ENCODE data around the gene IL17RD.

Gene IL17RD

GRCh38 chr3:57142411-57142723, 22.8 kb downstream of the IL17RD start:
- H3K4me1 ChIP-seq (ENCODE audit: control insufficient read depth, insufficient read depth, low read length): no peaks in the 10 kb centered on the region
- H3K9ac ChIP-seq (ENCODE audit: low read depth, low read length): no peak overlapping the region
- no peak overlapping the region for H3K4me3 ChIP-seq (ENCODE audit: low read length)
- no peaks in the 10 kb centered on the region for H3K36me3 ChIP-seq (ENCODE audit: insufficient read depth, low read length)
- peaks cover 15% of the 10 kb centered on the region for H3K27me3 ChIP-seq (ENCODE audit: control insufficient read depth, insufficient read depth, low read length)
- H3K9me3 ChIP-seq (replicated peaks; ENCODE audit: low read length): no peaks in the 10 kb centered on the region
- no peak overlapping the region for H3K4me2 ChIP-seq (ENCODE audit: low read length)

DNA sequence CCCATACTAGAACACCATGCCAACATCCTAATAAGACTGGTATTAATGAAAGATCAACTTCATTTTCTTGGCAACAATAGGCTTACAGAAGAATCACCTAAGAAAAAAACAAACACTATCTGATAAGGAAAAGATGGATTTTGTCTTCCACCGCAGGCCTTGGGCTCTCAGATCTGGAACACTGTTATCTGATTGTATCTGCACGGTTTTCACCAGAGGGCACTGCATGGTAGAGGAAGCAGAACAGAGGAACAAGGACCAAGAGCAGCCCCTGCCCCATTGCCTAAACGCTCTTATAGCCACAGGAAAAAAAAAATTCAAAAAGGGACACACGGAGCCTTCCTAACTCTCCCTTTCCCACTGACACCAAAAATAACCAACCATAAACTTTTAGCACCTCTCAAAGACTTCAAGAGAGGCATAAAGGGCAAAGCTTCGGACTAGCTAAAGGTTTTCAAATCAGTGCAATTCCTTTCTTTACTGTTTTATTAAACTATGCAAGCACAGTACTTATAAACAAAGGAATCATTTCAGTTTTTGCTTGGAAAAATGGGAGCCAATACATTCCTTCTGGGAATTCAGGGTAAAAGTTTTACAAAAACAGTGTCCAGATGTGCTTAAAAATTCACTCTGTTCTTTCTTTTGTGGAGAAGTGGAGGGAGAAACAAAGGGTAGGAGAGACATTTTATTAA, 23.3 kb downstream of the IL17RD start:
- H3K4me1 ChIP-seq (ENCODE audit: control insufficient read depth, insufficient read depth, low read length): no peaks in the 10 kb centered on the region
- H3K4me2 ChIP-seq (ENCODE audit: low read length): no peak overlapping the region
- H3K27me3 ChIP-seq (ENCODE audit: control insufficient read depth, insufficient read depth, low read length): peaks cover 15% of the 10 kb centered on the region
- H3K4me3 ChIP-seq (ENCODE audit: low read length): no peak overlapping the region
- no peak overlapping the region for H3K9ac ChIP-seq (ENCODE audit: low read depth, low read length)
- H3K36me3 ChIP-seq (ENCODE audit: insufficient read depth, low read length): no peaks in the 10 kb centered on the region
- no peaks in the 10 kb centered on the region for H3K9me3 ChIP-seq (replicated peaks; ENCODE audit: low read length)

GRCh38 chr3:57140894-57141293, 24.3 kb downstream of the IL17RD start:
- Histone ChIP-seq H3K4me1 (ENCODE audit: control insufficient read depth, insufficient read depth, low read length) (no peaks in the 10 kb centered on the region), H3K36me3 (ENCODE audit: insufficient read depth, low read length) (no peaks in the 10 kb centered on the region), H3K9ac (ENCODE audit: low read depth, low read length) (no peak overlapping the region), H3K4me3 (ENCODE audit: low read length) (no peak overlapping the region), H3K9me3 (replicated peaks; ENCODE audit: low read length) (no peaks in the 10 kb centered on the region), H3K4me2 (ENCODE audit: low read length) (no peak overlapping the region), H3K27me3 (ENCODE audit: control insufficient read depth, insufficient read depth, low read length) (peaks cover 15% of the 10 kb centered on the region)

DNA sequence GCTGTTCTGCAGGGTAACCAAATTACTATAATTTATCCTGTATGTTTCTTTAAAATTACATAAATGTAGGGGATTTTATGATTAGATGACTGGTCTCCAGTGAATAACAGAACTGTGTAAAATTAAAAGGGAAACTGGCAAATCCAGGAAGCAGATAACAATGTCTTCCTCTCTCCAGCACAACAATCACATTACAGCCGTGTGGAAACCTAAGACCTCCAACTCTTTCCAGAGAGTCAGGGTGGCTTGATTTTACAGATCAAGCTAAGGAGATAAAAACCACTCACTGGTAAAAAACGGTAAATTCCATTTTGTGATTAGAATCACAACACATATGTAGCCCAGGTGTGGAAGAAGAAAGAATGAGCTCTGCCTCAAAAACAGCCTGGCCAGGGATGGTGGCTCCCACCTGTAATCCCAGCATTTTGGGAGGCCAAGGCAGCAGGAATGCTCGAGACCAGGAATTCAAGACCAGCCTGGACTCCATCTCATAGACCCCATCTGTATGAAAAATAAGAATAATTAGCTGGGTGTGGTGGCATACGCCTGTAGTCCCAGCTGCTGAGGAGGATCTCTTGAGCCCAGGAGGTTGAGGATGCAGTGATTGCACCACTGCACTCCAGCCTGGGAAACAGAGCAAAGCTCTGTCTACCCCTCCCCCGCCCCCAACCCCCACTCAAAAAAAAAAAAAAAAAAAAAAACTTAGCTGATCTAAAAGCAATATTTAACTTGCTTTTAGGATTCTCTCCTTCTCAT, 29.0 kb downstream of the IL17RD start:
- no peaks in the 10 kb centered on the region for H3K4me1 ChIP-seq (ENCODE audit: control insufficient read depth, insufficient read depth, low read length)
- no peak overlapping the region for H3K9ac ChIP-seq (ENCODE audit: low read depth, low read length)
- no peak overlapping the region for H3K4me3 ChIP-seq (ENCODE audit: low read length)
- peaks cover 7% of the 10 kb centered on the region for H3K27me3 ChIP-seq (ENCODE audit: control insufficient read depth, insufficient read depth, low read length)
- H3K36me3 ChIP-seq (ENCODE audit: insufficient read depth, low read length): no peaks in the 10 kb centered on the region
- H3K9me3 ChIP-seq (replicated peaks; ENCODE audit: low read length): no peaks in the 10 kb centered on the region
- no peak overlapping the region for H3K4me2 ChIP-seq (ENCODE audit: low read length)

DNA sequence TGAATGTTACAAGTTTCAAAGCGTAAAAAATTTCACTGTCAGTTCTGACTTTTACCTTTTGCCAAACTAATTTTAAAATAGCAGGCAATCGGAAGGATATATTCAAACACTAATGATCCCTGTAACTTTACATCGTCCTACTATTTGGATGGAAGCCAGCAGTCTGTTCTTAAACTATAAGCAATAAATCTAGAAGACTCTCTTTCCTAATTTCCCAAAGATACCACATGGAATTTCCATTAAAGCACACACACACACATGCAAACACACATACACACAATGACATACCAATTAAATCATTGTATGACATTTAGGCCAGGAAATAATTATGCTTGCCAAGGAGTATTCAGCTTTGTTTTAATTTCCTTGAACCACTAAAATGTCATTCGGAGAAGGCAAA, 32.0 kb downstream of the IL17RD start:
- Histone ChIP-seq H3K4me1 (ENCODE audit: control insufficient read depth, insufficient read depth, low read length) (peaks cover 8% of the 10 kb centered on the region), H3K9ac (ENCODE audit: low read depth, low read length) (no peak overlapping the region), H3K4me3 (ENCODE audit: low read length) (no peak overlapping the region), H3K9me3 (replicated peaks; ENCODE audit: low read length) (no peaks in the 10 kb centered on the region), H3K4me2 (ENCODE audit: low read length) (no peak overlapping the region), H3K27me3 (ENCODE audit: control insufficient read depth, insufficient read depth, low read length) (no peaks in the 10 kb centered on the region), H3K36me3 (ENCODE audit: insufficient read depth, low read length) (no peaks in the 10 kb centered on the region)

- Histone ChIP-seq H3K4me1 (ENCODE audit: control insufficient read depth, insufficient read depth, low read length) (peaks cover 13% of the 10 kb centered on the region), H3K27me3 (ENCODE audit: control insufficient read depth, insufficient read depth, low read length) (no peaks in the 10 kb centered on the region), H3K36me3 (ENCODE audit: insufficient read depth, low read length) (no peaks in the 10 kb centered on the region), H3K9me3 (replicated peaks; ENCODE audit: low read length) (no peaks in the 10 kb centered on the region), H3K4me3 (ENCODE audit: low read length) (no peak overlapping the region), H3K4me2 (ENCODE audit: low read length) (no peak overlapping the region), H3K9ac (ENCODE audit: low read depth, low read length) (no peak overlapping the region)
Measured at GRCh38 chr3:57132674-57133073, 32.5 kb downstream of the IL17RD start.

GRCh38 chr3:57131210-57131588, 34.0 kb downstream of the IL17RD start:
- peaks cover 16% of the 10 kb centered on the region for H3K4me1 ChIP-seq (ENCODE audit: control insufficient read depth, insufficient read depth, low read length)
- H3K4me2 ChIP-seq (ENCODE audit: low read length): no peak overlapping the region
- no peak overlapping the region for H3K9ac ChIP-seq (ENCODE audit: low read depth, low read length)
- H3K9me3 ChIP-seq (replicated peaks; ENCODE audit: low read length): no peaks in the 10 kb centered on the region
- no peak overlapping the region for H3K4me3 ChIP-seq (ENCODE audit: low read length)
- no peaks in the 10 kb centered on the region for H3K27me3 ChIP-seq (ENCODE audit: control insufficient read depth, insufficient read depth, low read length)
- H3K36me3 ChIP-seq (ENCODE audit: insufficient read depth, low read length): no peaks in the 10 kb centered on the region

- Histone ChIP-seq H3K27me3 (ENCODE audit: control insufficient read depth, insufficient read depth, low read length) (no peaks in the 10 kb centered on the region), H3K4me1 (ENCODE audit: control insufficient read depth, insufficient read depth, low read length) (peaks cover 16% of the 10 kb centered on the region), H3K36me3 (ENCODE audit: insufficient read depth, low read length) (no peaks in the 10 kb centered on the region), H3K9me3 (replicated peaks; ENCODE audit: low read length) (no peaks in the 10 kb centered on the region), H3K4me2 (ENCODE audit: low read length) (no peak overlapping the region), H3K9ac (ENCODE audit: low read depth, low read length) (no peak overlapping the region), H3K4me3 (ENCODE audit: low read length) (no peak overlapping the region)
Measured at GRCh38 chr3:57130571-57131209, 34.5 kb downstream of the IL17RD start.

DNA sequence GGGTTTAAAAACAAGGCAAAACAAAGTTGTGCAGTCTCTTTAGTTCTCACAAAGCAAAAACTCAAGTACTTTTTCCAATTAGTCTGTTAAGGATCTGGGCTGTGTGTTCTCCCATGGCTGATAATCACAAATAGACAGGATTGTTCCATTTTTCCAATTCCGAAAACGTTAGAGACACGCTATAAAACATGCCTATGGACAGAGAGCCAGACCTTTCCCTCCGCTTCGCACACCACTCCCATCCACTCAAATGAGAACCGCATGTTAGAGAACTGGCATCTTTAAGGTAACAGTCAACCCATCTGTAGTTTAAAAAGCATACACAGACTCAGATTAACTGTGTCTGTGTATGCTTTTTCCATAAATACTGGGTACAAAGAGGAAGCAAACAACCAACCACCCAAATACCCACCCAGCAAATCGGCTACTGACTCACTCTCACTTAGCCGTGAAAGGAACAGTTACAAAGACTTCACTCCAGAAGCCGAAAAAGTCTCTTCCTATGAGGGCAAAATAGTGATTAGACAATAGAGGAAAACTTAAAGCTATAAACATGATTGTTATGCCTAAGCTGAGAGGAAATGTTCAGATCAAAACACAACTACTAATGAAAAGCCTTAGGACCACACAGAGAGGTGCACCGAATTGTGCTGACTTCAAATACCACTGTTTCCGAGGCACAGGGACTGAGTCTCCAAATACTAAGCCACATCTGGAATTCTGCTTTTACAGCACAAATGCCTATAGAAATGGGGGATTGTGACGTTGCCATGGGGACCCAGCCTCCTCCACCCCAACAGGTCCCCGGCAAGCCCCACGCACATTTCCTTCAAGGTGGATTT, 36.1 kb downstream of the IL17RD start:
- H3K36me3 ChIP-seq (ENCODE audit: insufficient read depth, low read length): no peaks in the 10 kb centered on the region
- no peaks in the 10 kb centered on the region for H3K27me3 ChIP-seq (ENCODE audit: control insufficient read depth, insufficient read depth, low read length)
- no peak overlapping the region for H3K4me3 ChIP-seq (ENCODE audit: low read length)
- no peaks in the 10 kb centered on the region for H3K9me3 ChIP-seq (replicated peaks; ENCODE audit: low read length)
- H3K4me1 ChIP-seq (ENCODE audit: control insufficient read depth, insufficient read depth, low read length): peaks cover 16% of the 10 kb centered on the region
- H3K9ac ChIP-seq (ENCODE audit: low read depth, low read length): no peak overlapping the region
- peak overlapping the region; percentile 72 for H3K4me2 ChIP-seq (ENCODE audit: low read length)

DNA sequence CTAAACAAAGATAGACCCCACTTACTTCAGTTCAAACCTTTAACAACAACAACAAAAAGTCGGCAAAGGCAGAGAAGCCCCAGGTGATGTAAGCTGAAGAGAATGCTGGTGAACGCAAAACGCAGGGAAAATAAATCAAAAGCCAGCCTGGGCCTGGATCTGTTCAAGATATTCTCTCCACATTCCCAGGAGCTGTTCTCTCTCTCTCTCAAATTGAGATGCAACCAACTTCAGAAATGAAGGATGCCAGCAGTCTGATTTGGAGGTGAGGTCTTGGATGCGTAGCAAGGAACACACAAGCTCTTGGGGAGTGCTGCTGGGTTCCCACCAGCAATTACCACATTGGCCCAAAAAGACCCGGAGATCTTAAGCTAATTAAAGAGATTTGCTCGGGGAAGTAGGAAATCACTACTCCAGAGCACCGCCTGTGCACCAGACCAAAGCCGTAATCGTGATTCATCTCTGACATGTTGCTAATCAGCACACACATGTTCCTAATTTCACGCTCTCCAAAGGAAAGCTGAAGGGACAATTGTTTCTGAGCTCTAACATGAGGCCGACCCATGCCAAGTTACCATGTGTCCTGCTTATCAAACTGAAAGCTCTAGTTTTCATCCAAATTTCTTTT, 37.1 kb downstream of the IL17RD start:
- Histone ChIP-seq H3K9ac (ENCODE audit: low read depth, low read length) (no peak overlapping the region), H3K9me3 (replicated peaks; ENCODE audit: low read length) (no peaks in the 10 kb centered on the region), H3K27me3 (ENCODE audit: control insufficient read depth, insufficient read depth, low read length) (no peaks in the 10 kb centered on the region), H3K4me2 (ENCODE audit: low read length) (peak overlapping the region; percentile 72), H3K36me3 (ENCODE audit: insufficient read depth, low read length) (no peaks in the 10 kb centered on the region), H3K4me3 (ENCODE audit: low read length) (peak overlapping the region; percentile 38), H3K4me1 (ENCODE audit: control insufficient read depth, insufficient read depth, low read length) (peaks cover 16% of the 10 kb centered on the region)

DNA sequence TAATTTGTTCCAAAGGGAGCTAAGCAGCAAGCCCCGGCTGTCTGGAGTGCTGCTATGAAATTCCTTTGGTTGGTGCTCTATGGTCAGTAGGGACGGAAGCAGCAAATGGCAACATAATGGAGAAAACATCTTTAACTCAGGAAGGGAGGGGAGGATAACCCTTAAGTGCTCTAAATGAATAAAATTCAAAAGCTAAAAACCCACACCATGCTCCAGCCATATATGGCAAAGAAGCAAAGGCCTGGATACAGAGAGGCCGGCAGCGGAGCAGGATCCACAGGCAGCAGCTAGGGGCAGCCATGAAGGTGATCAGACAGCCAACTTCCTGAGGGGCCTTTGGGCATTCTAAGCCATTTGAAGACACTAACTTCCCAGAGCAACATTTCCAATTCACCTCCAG, 38.9 kb downstream of the IL17RD start:
- no peak overlapping the region for H3K4me3 ChIP-seq (ENCODE audit: low read length)
- no peak overlapping the region for H3K9ac ChIP-seq (ENCODE audit: low read depth, low read length)
- peaks cover 16% of the 10 kb centered on the region for H3K4me1 ChIP-seq (ENCODE audit: control insufficient read depth, insufficient read depth, low read length)
- H3K9me3 ChIP-seq (replicated peaks; ENCODE audit: low read length): no peaks in the 10 kb centered on the region
- no peaks in the 10 kb centered on the region for H3K36me3 ChIP-seq (ENCODE audit: insufficient read depth, low read length)
- H3K27me3 ChIP-seq (ENCODE audit: control insufficient read depth, insufficient read depth, low read length): no peaks in the 10 kb centered on the region
- no peak overlapping the region for H3K4me2 ChIP-seq (ENCODE audit: low read length)
